OCI-LY7 (cell line): Measurements from ENCODE around the gene PLPPR1. TPM values are rescaled to one million over a fixed set of nuclear protein-coding genes. Genes with fewer than 3 reads are reported as not detected.

ENCODE experiments used
- BruUV-seq: library from RNA; stranded (reverse); fragments of 400-500 nt; replicated peaks from 2 replicates; lab custom pipeline; 2021; lab: Mats Ljungman, UMichigan
- CTCF ChIA-PET: fragments of 300-600 bp; sonication (Branson Sonifier 250); formaldehyde crosslinking; loops from one replicate; lab custom pipeline; 2022; ENCODE audit warnings: antibody characterized with exemption; ENCODE audit not compliant: unreplicated experiment; lab: Charles Lee
- POLR2A ChIA-PET: fragments of 300-600 bp; sonication (Branson Sonifier 250); formaldehyde crosslinking; loops from one replicate; lab custom pipeline; 2022; ENCODE audit warnings: antibody characterized with exemption; lab: Charles Lee
- DNase-seq: peaks from one replicate; pipeline ENCODE4 v3.0.0-alpha.2; 2015; ENCODE audit warnings: low spot score
- H2AFZ ChIP-seq: fragments of 200-600 bp; sonication (generic), shearing (Covaris generic); 2 replicates; pipeline ENCODE4 v1.6.1; 2014; ENCODE audit warnings: mild to moderate bottlenecking, antibody characterized with exemption, low read length, moderate library complexity
- H3K27ac ChIP-seq: fragments of 200-600 bp; sonication (generic); 2 replicates; pipeline ENCODE4 v1.5.1; 2014; ENCODE audit warnings: mixed run types, low read depth, mild to moderate bottlenecking, moderate library complexity, low read length, inconsistent platforms; ENCODE audit not compliant: poor library complexity, severe bottlenecking
- H3K36me3 ChIP-seq: fragments of 200-600 bp; sonication (generic); 2 replicates; pipeline ENCODE4 v1.6.1; 2014; ENCODE audit warnings: mild to moderate bottlenecking, antibody characterized with exemption, low read length, moderate library complexity, mixed read lengths; ENCODE audit not compliant: insufficient read depth
- H3K4me1 ChIP-seq: fragments of 200-600 bp; sonication (generic); 2 replicates; pipeline ENCODE4 v1.5.1; 2014; ENCODE audit warnings: mild to moderate bottlenecking, low read length; ENCODE audit not compliant: insufficient read depth, poor library complexity, severe bottlenecking
- H3K4me2 ChIP-seq: fragments of 200-600 bp; sonication (generic); 2 replicates; pipeline ENCODE4 v1.6.1; 2014; ENCODE audit warnings: mild to moderate bottlenecking, low read length
- H3K4me3 ChIP-seq: fragments of 200-600 bp; sonication (generic); 2 replicates; pipeline ENCODE4 v1.5.1; 2014; ENCODE audit warnings: mild to moderate bottlenecking, low read depth, low read length; ENCODE audit not compliant: poor library complexity, severe bottlenecking
- H3K79me2 ChIP-seq: fragments of 200-600 bp; sonication (generic); 2 replicates; pipeline ENCODE4 v1.6.1; 2016; ENCODE audit warnings: low read depth, mild to moderate bottlenecking, low read length, moderate library complexity, mixed read lengths; ENCODE audit not compliant: insufficient read depth
- H3K9me2 ChIP-seq: fragments of 200-600 bp; sonication (generic); 2 replicates; pipeline ENCODE4 v1.6.1; 2016; ENCODE audit warnings: mild to moderate bottlenecking, low read length, mixed read lengths; ENCODE audit not compliant: insufficient read depth
- H3K9me3 ChIP-seq: fragments of 200-600 bp; sonication (generic); 2 replicates; pipeline ENCODE4 v1.6.1; 2014; ENCODE audit warnings: mild to moderate bottlenecking, mixed run types, low read length, mixed read lengths
- H4K20me1 ChIP-seq: fragments of 200-600 bp; sonication (generic); 2 replicates; pipeline ENCODE4 v1.6.1; 2014; ENCODE audit warnings: mild to moderate bottlenecking, antibody characterized with exemption, low read length, moderate library complexity, mixed read lengths; ENCODE audit not compliant: insufficient read depth
- CTCF ChIP-seq: fragments of 200-600 bp; sonication (generic); conservative IDR thresholded peaks from 2 replicates; pipeline ENCODE4 v1.5.1; 2014; ENCODE audit warnings: mild to moderate bottlenecking, antibody characterized with exemption, low read length, moderate library complexity, mixed read lengths
- EZH2phosphoT487 ChIP-seq: fragments of 200-600 bp; sonication (generic); IDR thresholded peaks from 2 replicates; pipeline ENCODE4 v1.6.1; 2018; ENCODE audit warnings: low read depth, borderline replicate concordance, mild to moderate bottlenecking, mixed run types, antibody characterized with exemption, low read length, moderate library complexity, mixed read lengths
- intact Hi-C: fragments of 100-400 bp; cut with micrococcal nuclease; formaldehyde crosslinking; loops from one replicate; pipeline ENCODE4 v1.10.0; 2022; ENCODE audit not compliant: unreplicated experiment
- total RNA-seq, 2 experiments: library from RNA; depleted of rRNA in 1 of 2; stranded (reverse); fragments of >200 nt in 1 of 2; shearing (Covaris generic) in 1 of 2; gene quantifications; 2 replicates each; pipeline ENCODE4 v1.2.3, GENCODE V29; 2014 to 2022

The PLPPR1 gene
- total RNA-seq, 2 experiments from 2014 or later = not detected

GRCh38 chr9:101117161-101117560 is 88.6 kb downstream of the PLPPR1 start:
- no peak overlapping the region for H3K27ac ChIP-seq
- TF ChIP-seq CTCF = no peak
- TF ChIP-seq EZH2phosphoT487 = no peak
- intact Hi-C loops = no loop called here
- no peaks in the 10 kb centered on the region for H3K4me1 ChIP-seq
- H2AFZ ChIP-seq = no peak overlapping the region
- H3K79me2 ChIP-seq = no peaks in the 10 kb centered on the region
- ChIA-PET CTCF (no interaction called here), POLR2A (no interaction called here)
- DNase-seq = no peak
- no TSS peak for BruUV-seq
- no peaks in the 10 kb centered on the region for H3K9me2 ChIP-seq
- no peak overlapping the region for H3K4me3 ChIP-seq
- H3K36me3 ChIP-seq = no peaks in the 10 kb centered on the region
- no peak overlapping the region for H3K4me2 ChIP-seq
- no peaks in the 10 kb centered on the region for H3K9me3 ChIP-seq
- H4K20me1 ChIP-seq = no peaks in the 10 kb centered on the region

- TF ChIP-seq EZH2phosphoT487 (no peak), CTCF (peak; percentile 70)
- Histone ChIP-seq H3K36me3 (no peaks in the 10 kb centered on the region), H3K4me3 (no peak overlapping the region), H3K9me3 (no peaks in the 10 kb centered on the region), H3K79me2 (no peaks in the 10 kb centered on the region), H4K20me1 (no peaks in the 10 kb centered on the region), H3K4me2 (no peak overlapping the region), H2AFZ (no peak overlapping the region), H3K27ac (no peak overlapping the region), H3K9me2 (no peaks in the 10 kb centered on the region), H3K4me1 (no peaks in the 10 kb centered on the region)
- peak; percentile 30 for DNase-seq
- CTCF ChIA-PET = interaction anchor here (1.0 kb wide), 1 partner anchor 192 kb away, joined by 3 read pairs; no protein-coding TSS in a partner anchor
- BruUV-seq = no TSS peak
- intact Hi-C loops = loop anchor here (2.0 kb wide), 1 partner anchor 191 kb away; no protein-coding TSS in a partner anchor
- POLR2A ChIA-PET = no interaction called here
Observed at GRCh38 chr9:101119206-101119819, 90.8 kb downstream of the PLPPR1 start.

GRCh38 chr9:101121836-101122399 is 93.4 kb downstream of the PLPPR1 start:
- POLR2A ChIA-PET = interaction anchor here (1.1 kb wide), 1 partner anchor 34 kb away, joined by 3 read pairs; no protein-coding TSS in a partner anchor
- DNase-seq = no peak
- no peaks in the 10 kb centered on the region for H3K9me2 ChIP-seq
- no peaks in the 10 kb centered on the region for H4K20me1 ChIP-seq
- H3K4me3 ChIP-seq = no peak overlapping the region
- intact Hi-C loops = no loop called here
- H3K79me2 ChIP-seq = no peaks in the 10 kb centered on the region
- H3K9me3 ChIP-seq = no peaks in the 10 kb centered on the region
- no peaks in the 10 kb centered on the region for H3K4me1 ChIP-seq
- H3K36me3 ChIP-seq = no peaks in the 10 kb centered on the region
- H3K4me2 ChIP-seq = no peak overlapping the region
- TF ChIP-seq CTCF = no peak
- no peak for TF ChIP-seq EZH2phosphoT487
- H3K27ac ChIP-seq = no peak overlapping the region
- CTCF ChIA-PET = no interaction called here
- BruUV-seq = no TSS peak
- no peak overlapping the region for H2AFZ ChIP-seq
